PC-9 (cell line): ENCODE data around the gene FAM217A. TPM values are rescaled to one million over a fixed set of nuclear protein-coding genes. Genes with fewer than 3 reads are reported as not detected.

ENCODE experiments used
- BruUV-seq: library from RNA; stranded (reverse); fragments of 400-500 nt; replicated peaks from 2 replicates; lab custom pipeline; 2021; lab: Mats Ljungman, UMichigan
- CTCF ChIA-PET: fragments of 300-600 bp; sonication (Branson Sonifier 250); formaldehyde crosslinking; loops from one replicate; lab custom pipeline; 2022; ENCODE audit warnings: antibody characterized with exemption; lab: Charles Lee
- POLR2A ChIA-PET: fragments of 300-600 bp; sonication (Branson Sonifier 250); formaldehyde crosslinking; loops from one replicate; lab custom pipeline; 2022; ENCODE audit warnings: antibody characterized with exemption; ENCODE audit not compliant: unreplicated experiment; lab: Charles Lee
- DNase-seq, 2 experiments: peaks; one replicate each; pipeline versions ENCODE4 v3.0.0 to v3.0.0-alpha.2; 2015 to 2022; ENCODE audit warnings: mixed read lengths in 1 of 2
- H2AFZ ChIP-seq: fragments of 200-600 bp; sonication (generic); 2 replicates; pipeline ENCODE4 v1.8.1; 2017; ENCODE audit warnings: antibody characterized with exemption
- H3F3A ChIP-seq: fragments of 200-600 bp; sonication (generic); 2 replicates; pipeline ENCODE4 v1.8.1; 2017; ENCODE audit warnings: antibody characterized with exemption, mild to moderate bottlenecking, low read depth; ENCODE audit not compliant: insufficient read depth
- H3K27ac ChIP-seq: fragments of 200-600 bp; sonication (generic); 2 replicates; pipeline ENCODE4 v1.6.1; 2016; ENCODE audit warnings: mixed run types
- H3K27me3 ChIP-seq: fragments of 200-600 bp; sonication (generic); 2 replicates; pipeline ENCODE4 v1.6.1; 2016; ENCODE audit warnings: low read depth, mixed run types; ENCODE audit not compliant: insufficient read depth
- H3K36me3 ChIP-seq: fragments of 200-600 bp; sonication (generic); 2 replicates; pipeline ENCODE4 v1.6.1; 2016; ENCODE audit warnings: low read depth, mixed run types
- H3K4me1 ChIP-seq: fragments of 200-600 bp; sonication (generic); replicated peaks from 2 replicates; pipeline ENCODE4 v1.6.1; 2016; ENCODE audit warnings: mixed run types; ENCODE audit not compliant: insufficient read depth
- H3K4me2 ChIP-seq: fragments of 200-600 bp; sonication (generic); 2 replicates; pipeline ENCODE4 v1.6.1; 2017; ENCODE audit warnings: mixed run types
- H3K4me3 ChIP-seq: fragments of 200-600 bp; sonication (generic); 2 replicates; pipeline ENCODE4 v1.6.1; 2016; ENCODE audit warnings: mixed run types
- H3K79me2 ChIP-seq: fragments of 200-600 bp; sonication (generic); 2 replicates; pipeline ENCODE4 v1.6.1; 2017; ENCODE audit warnings: low read depth, mixed run types
- H3K9me2 ChIP-seq: fragments of 200-600 bp; sonication (generic); 2 replicates; pipeline ENCODE4 v1.8.1; 2017; ENCODE audit warnings: mild to moderate bottlenecking; ENCODE audit not compliant: insufficient read depth
- H3K9me3 ChIP-seq: fragments of 200-600 bp; sonication (generic); 2 replicates; pipeline ENCODE4 v1.8.1; 2016; ENCODE audit warnings: low read depth; ENCODE audit not compliant: insufficient read depth
- H4K20me1 ChIP-seq: fragments of 200-600 bp; sonication (generic); 2 replicates; pipeline ENCODE4 v1.8.1; 2017; ENCODE audit not compliant: insufficient read depth
- CTCF ChIP-seq: fragments of 200-600 bp; sonication (generic); conservative IDR thresholded peaks from 2 replicates; pipeline ENCODE4 v1.6.1; 2017; ENCODE audit warnings: mixed run types, antibody characterized with exemption, mild to moderate bottlenecking, moderate library complexity
- EZH2 ChIP-seq: fragments of 200-600 bp; sonication (generic); IDR thresholded peaks from 2 replicates; pipeline ENCODE4 v1.8.0; 2017; ENCODE audit warnings: antibody characterized with exemption, low read depth
- intact Hi-C: fragments of 100-400 bp; cut with micrococcal nuclease; formaldehyde crosslinking; loops from one replicate; pipeline ENCODE4 v1.10.0; 2022; ENCODE audit not compliant: unreplicated experiment
- total RNA-seq: library from RNA; stranded (reverse); gene quantifications from 2 replicates; pipeline ENCODE4 v1.2.3, GENCODE V29; 2021

The FAM217A gene
- total RNA-seq, 1 experiment from 2014 or later = not detected

DNA sequence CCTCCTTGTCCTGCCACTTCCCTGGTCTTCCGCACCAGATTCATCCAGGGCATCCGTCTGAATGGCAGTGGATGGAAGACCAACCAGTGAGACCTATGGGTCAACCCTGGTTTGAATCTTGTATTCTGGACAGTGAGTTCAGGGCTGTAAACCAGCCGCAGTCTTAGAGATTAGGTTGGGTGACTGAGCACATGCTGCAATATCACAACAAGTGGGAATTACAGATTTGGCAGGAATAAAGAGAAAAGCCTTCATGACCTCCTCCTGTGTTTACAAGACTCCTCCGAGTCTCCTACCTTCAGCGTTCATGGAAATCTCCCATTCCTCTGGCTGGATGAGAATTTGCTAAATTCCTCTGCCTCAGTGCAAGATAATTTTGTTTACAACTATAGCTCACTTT, 46.6 kb upstream of the FAM217A start:
- peaks cover 23% of the 10 kb centered on the region for H3K4me1 ChIP-seq
- BruUV-seq = no TSS peak
- no peak overlapping the region for H2AFZ ChIP-seq
- peak overlapping the region; percentile 43 for H3K4me2 ChIP-seq
- TF ChIP-seq EZH2 (no peak), CTCF (no peak)
- H3K9me2 ChIP-seq = no peaks in the 10 kb centered on the region
- no peaks in the 10 kb centered on the region for H3K79me2 ChIP-seq
- no peaks in the 10 kb centered on the region for H3K27me3 ChIP-seq
- no peaks in the 10 kb centered on the region for H3K36me3 ChIP-seq
- intact Hi-C loops = no loop called here
- no peaks in the 10 kb centered on the region for H3K9me3 ChIP-seq
- H3F3A ChIP-seq = peaks cover 6% of the 10 kb centered on the region; the same call in 1 of the 2 replicates
- H4K20me1 ChIP-seq = no peaks in the 10 kb centered on the region
- no peak overlapping the region for H3K4me3 ChIP-seq
- POLR2A ChIA-PET = interaction anchor here (0.5 kb wide), 1 partner anchor 67 kb away, joined by 5 read pairs; no protein-coding TSS in a partner anchor
- DNase-seq = no peak
- CTCF ChIA-PET = no interaction called here
- 0 out of 2 replicates have a peak overlapping the region, but pooled peaks have one; percentile 72 for H3K27ac ChIP-seq

- CTCF ChIA-PET = no interaction called here
- Histone ChIP-seq H3K9me2 (no peaks in the 10 kb centered on the region), H4K20me1 (no peaks in the 10 kb centered on the region), H3K4me1 (peaks cover 23% of the 10 kb centered on the region), H3K79me2 (no peaks in the 10 kb centered on the region), H3K27ac (no peak overlapping the region), H3K4me3 (no peak overlapping the region), H3K36me3 (no peaks in the 10 kb centered on the region), H3K4me2 (no peak overlapping the region), H2AFZ (no peak overlapping the region), H3K27me3 (no peaks in the 10 kb centered on the region), H3K9me3 (no peaks in the 10 kb centered on the region), H3F3A (peaks cover 6% of the 10 kb centered on the region; the same call in 1 of the 2 replicates)
- POLR2A ChIA-PET = no interaction called here
- DNase-seq = no peak
- intact Hi-C loops = no loop called here
- TF ChIP-seq EZH2 (no peak), CTCF (no peak)
- no TSS peak for BruUV-seq
These were observed 45.4 kb upstream of the FAM217A start for GRCh38 chr6:4124351-4124750.

DNA sequence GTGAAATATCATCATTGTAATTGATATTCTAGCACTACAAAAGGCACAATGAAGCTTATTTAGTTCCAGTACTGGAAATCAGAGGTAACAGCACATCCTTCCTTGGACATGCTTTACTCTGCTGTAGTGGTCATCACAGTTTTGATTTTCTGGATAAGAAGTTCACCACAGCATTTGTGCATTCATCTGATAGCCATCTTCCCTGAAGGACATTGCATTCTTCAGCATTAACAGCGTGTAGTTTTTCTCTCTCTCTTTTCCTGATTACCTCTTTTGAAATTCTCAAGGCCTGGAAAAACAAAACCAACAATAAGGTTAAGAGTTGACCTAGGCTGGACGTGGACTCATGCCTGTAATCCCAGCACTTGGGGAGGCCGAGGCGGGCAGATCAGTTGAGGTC, 36.8 kb upstream of the FAM217A start:
- Histone ChIP-seq H3K9me2 (no peaks in the 10 kb centered on the region), H3K4me3 (no peak overlapping the region), H3K36me3 (no peaks in the 10 kb centered on the region), H2AFZ (no peak overlapping the region), H4K20me1 (no peaks in the 10 kb centered on the region), H3K9me3 (no peaks in the 10 kb centered on the region), H3K79me2 (no peaks in the 10 kb centered on the region), H3K4me2 (no peak overlapping the region), H3F3A (no peaks in the 10 kb centered on the region), H3K27me3 (no peaks in the 10 kb centered on the region), H3K27ac (no peak overlapping the region), H3K4me1 (no peaks in the 10 kb centered on the region)
- POLR2A ChIA-PET = no interaction called here
- CTCF ChIA-PET = no interaction called here
- TF ChIP-seq CTCF (no peak), EZH2 (no peak)
- intact Hi-C loops = no loop called here
- DNase-seq = no peak
- BruUV-seq = no TSS peak
